Esophagus muscularis mucosa (tissue), 4 donors: ENCODE results near the gene NDUFV2.

Source experiments
- CTCF ChIP-seq, 3 experiments: fragments of 200-600 bp in 2 of 3; fragments of 450-650 bp in 1 of 3; sonication (generic) in 2 of 3; IDR thresholded peaks; one replicate each; pipeline ENCODE4 v1.5.1; 2017 to 2019; ENCODE audit warnings: antibody characterized with exemption in 3 of 3, mild to moderate bottlenecking in 2 of 3, moderate library complexity in 1 of 3
- EP300 ChIP-seq: sonication (generic); formaldehyde crosslinking; IDR thresholded peaks from one replicate; pipeline ENCODE4 v1.6.1; 2017; ENCODE audit warnings: antibody characterized with exemption
- POLR2A ChIP-seq: fragments of 450-650 bp; IDR thresholded peaks from one replicate; pipeline ENCODE4 v1.6.1; 2017; ENCODE audit warnings: antibody characterized with exemption, moderate library complexity, mild to moderate bottlenecking, low read depth
- POLR2AphosphoS5 ChIP-seq, 2 donors: sonication (generic); formaldehyde crosslinking; IDR thresholded peaks; one replicate each; pipeline ENCODE4 v1.6.1; 2017; ENCODE audit warnings: antibody characterized with exemption in 2 of 2

- no peak for TF ChIP-seq POLR2A
- TF ChIP-seq CTCF (IDR thresholded peaks at IDR 0.05): no peak
- TF ChIP-seq POLR2AphosphoS5 (IDR thresholded peaks at IDR 0.05): no peak
- no peak for TF ChIP-seq EP300
Observed at GRCh38 chr18:9153256-9153655, 50.8 kb downstream of the NDUFV2 start.
